GM12878 (cell line): ENCODE results near the gene SLMAP. TPM values are rescaled to one million over a fixed set of nuclear protein-coding genes. Genes with fewer than 3 reads are reported as not detected.

Source experiments
- ATAC-seq: fragments of 200-7000 bp; cut with Tn5 transposase; 3 replicates; pipeline ENCODE4 v1.9.1; 2020; ENCODE audit warnings: mild to moderate bottlenecking, moderate library complexity
- BruUV-seq: library from RNA; stranded (reverse); fragments of 400-500 nt; replicated peaks from 2 replicates; lab custom pipeline; 2021; lab: Mats Ljungman, UMichigan
- CTCF ChIA-PET: fragments of 300-600 bp; sonication (Branson Sonifier 250); formaldehyde crosslinking; extraction: SDS; loops from one replicate; lab custom pipeline; 2021; ENCODE audit warnings: inconsistent platforms; lab: Yijun Ruan, JAX
- POLR2A ChIA-PET: fragments of 350-600 bp; formaldehyde crosslinking; extraction: SDS; loops from one replicate; lab custom pipeline; 2021; ENCODE audit warnings: inconsistent platforms; lab: Charles Lee
- RAD21 ChIA-PET: fragments of 300-600 bp; sonication (Branson Sonifier 250); formaldehyde crosslinking; loops from one replicate; lab custom pipeline; 2023; ENCODE audit warnings: antibody characterized with exemption; ENCODE audit not compliant: unreplicated experiment; lab: Charles Lee
- SMC1A ChIA-PET: fragments of 300-600 bp; sonication (Branson Sonifier 250); formaldehyde crosslinking; loops from one replicate; lab custom pipeline; 2023; ENCODE audit not compliant: unreplicated experiment, uncharacterized antibody; lab: Charles Lee
- DNase-seq: peaks from one replicate; pipeline ENCODE4 v3.0.0-alpha.2; 2011; ENCODE audit warnings: low read depth, low spot score
- FAIRE-seq: peaks from 3 replicates; lab custom pipeline; 2011; peaks lifted over from hg19 to GRCh38; lab: Jason Lieb, UNC
- H2AFZ ChIP-seq: 2 replicates; pipeline ENCODE4 v1.6.0; 2011; ENCODE audit warnings: low read depth, low read length, control low read depth; ENCODE audit not compliant: control insufficient read depth
- H3K27ac ChIP-seq: 2 replicates; pipeline ENCODE4 v1.5.1; 2011; ENCODE audit warnings: control low read depth; ENCODE audit not compliant: control insufficient read depth, insufficient read depth
- H3K27me3 ChIP-seq, 2 experiments: replicated peaks in 1 of 2; 2 replicates each; pipeline versions ENCODE4 v1.6.0 to v1.6.1; 2011; ENCODE audit warnings: low read length in 1 of 2; ENCODE audit not compliant: control insufficient read depth in 2 of 2, insufficient read depth in 2 of 2
- H3K36me3 ChIP-seq, 2 experiments: 2 replicates each; pipeline ENCODE4 v1.5.1; 2011; ENCODE audit warnings: low read length in 1 of 2; ENCODE audit not compliant: control insufficient read depth in 2 of 2, insufficient read depth in 2 of 2
- H3K4me1 ChIP-seq: 2 replicates; pipeline ENCODE4 v1.6.1; 2011; ENCODE audit warnings: mild to moderate bottlenecking, low read length, moderate library complexity, mixed read lengths; ENCODE audit not compliant: control insufficient read depth, insufficient read depth
- H3K4me2 ChIP-seq: 2 replicates; pipeline ENCODE4 v1.6.0; 2011; ENCODE audit warnings: control low read depth; ENCODE audit not compliant: control insufficient read depth, insufficient read depth
- H3K4me3 ChIP-seq: fragments of 200-600 bp; sonication (generic); 2 replicates; pipeline ENCODE4 v1.5.1; 2016
- H3K79me2 ChIP-seq: 2 replicates; pipeline ENCODE4 v1.6.0; 2011; ENCODE audit warnings: low read length; ENCODE audit not compliant: control insufficient read depth, insufficient read depth
- H3K9ac ChIP-seq: 2 replicates; pipeline ENCODE4 v1.8.0; 2011; ENCODE audit warnings: low read length, control low read depth, mixed read lengths; ENCODE audit not compliant: control insufficient read depth, insufficient read depth
- H3K9me3 ChIP-seq: replicated peaks from 3 replicates; pipeline ENCODE4 v1.5.1; 2011; ENCODE audit warnings: mild to moderate bottlenecking, low read length; ENCODE audit not compliant: control insufficient read depth, insufficient read depth
- H4K20me1 ChIP-seq: 2 replicates; pipeline ENCODE4 v1.6.0; 2011; ENCODE audit not compliant: control insufficient read depth, insufficient read depth
- ATF3 ChIP-seq: IDR thresholded peaks from 2 replicates; pipeline ENCODE4 v1.6.1; 2011; ENCODE audit warnings: low read depth, mild to moderate bottlenecking, low read length, moderate library complexity, borderline replicate concordance; ENCODE audit errors: extremely low read depth
- EED ChIP-seq: sonication (generic); IDR thresholded peaks from 2 replicates; pipeline ENCODE4 v1.6.1; 2016; ENCODE audit warnings: antibody characterized with exemption, low read depth
- HSF1 ChIP-seq: fragments of 150-350 bp; IDR thresholded peaks from 2 replicates; pipeline ENCODE4 v1.6.1; 2014; ENCODE audit warnings: mild to moderate bottlenecking, low read depth, low read length
- IRF4 ChIP-seq: IDR thresholded peaks from 2 replicates; pipeline ENCODE4 v1.6.1; 2011; ENCODE audit warnings: low read depth, low read length
- KDM1A ChIP-seq: fragments of 200-600 bp; sonication (generic); IDR thresholded peaks from 2 replicates; pipeline ENCODE4 v1.6.1; 2016; ENCODE audit warnings: borderline replicate concordance
- MEF2B ChIP-seq: fragments of 450-650 bp; IDR thresholded peaks from 2 replicates; pipeline ENCODE4 v1.6.1; 2018; ENCODE audit warnings: mild to moderate bottlenecking, moderate library complexity; ENCODE audit not compliant: partially characterized antibody, poor library complexity, severe bottlenecking
- SP1 ChIP-seq: IDR thresholded peaks from one replicate; pipeline ENCODE4 v1.6.1; 2011; ENCODE audit warnings: low read depth, low read length
- SRF ChIP-seq, 2 experiments: IDR thresholded peaks; 2 replicates each; pipeline ENCODE4 v1.6.1; 2011; ENCODE audit warnings: low read depth in 2 of 2, low read length in 2 of 2, mild to moderate bottlenecking in 1 of 2, moderate library complexity in 1 of 2
- ZBTB11 ChIP-seq: fragments of 450-650 bp; formaldehyde crosslinking; IDR thresholded peaks from 2 replicates; pipeline ENCODE4 v1.5.0; 2022; ENCODE audit warnings: mild to moderate bottlenecking, missing genetic modification characterization
- WGBS: methylation state at CpG from one replicate; pipeline ENCODE4 v1.1.6; 2016; ENCODE audit warnings: low lambda C conversion rate; ENCODE audit not compliant: insufficient replicate concordance, insufficient coverage; ENCODE audit errors: missing lambda C conversion rate; 5-methylcytosine and 5-hydroxymethylcytosine counted together
- in situ Hi-C: fragments of 300-500 bp; cut with MboI; formaldehyde crosslinking; loops from 9 replicates; pipeline ENCODE4 v1.14.3; 2018; ENCODE audit warnings: mixed read lengths
- intact Hi-C: fragments of 100-400 bp; cut with micrococcal nuclease; formaldehyde crosslinking; loops from one replicate; pipeline ENCODE4 v1.14.2; 2022; ENCODE audit not compliant: unreplicated experiment
- polyA plus RNA-seq, 11 experiments: library from polyadenylated mRNA; depleted of rRNA in 4 of 11; unstranded in 6 of 11; stranded (reverse) in 5 of 11; fragments of >200 nt; fragmentation: Nextera tagmentation in 4 of 11; fragmentation: Illumina TruSeq in 1 of 11; extraction: Ambion mirVana in 4 of 11; extraction: Trizol in 1 of 11; gene quantifications; 1 replicate in 1 of 11; 2 replicates in 10 of 11; pipeline versions ENCODE4 v1.2.1 to v1.2.3, GENCODE V29; 2011 to 2016; ENCODE audit warnings: inconsistent platforms in 2 of 11, missing spikeins in 2 of 11, low read depth in 1 of 11
- total RNA-seq, 4 experiments: library from RNA; depleted of rRNA in 3 of 4; stranded (reverse); fragments of >200 nt in 3 of 4; fragmentation: Illumina TruSeq in 1 of 4; extraction: Trizol in 1 of 4; gene quantifications; 2 replicates each; pipeline versions ENCODE4 v1.2.1 to v1.2.3, GENCODE V29; 2013 to 2021

SLMAP gene
- total and polyA plus RNA-seq, 10 of the 15 experiments (the other 5 are each of a cell fraction or from before 2014, with no cell fraction given): 8.3 to 43.8 (median 26.4) TPM

GRCh38 chr3:57820479-57820878 is 64.4 kb downstream of the SLMAP start:
- Histone ChIP-seq H3K79me2 (peaks cover 11% of the 10 kb centered on the region), H2AFZ (no peak overlapping the region), H3K27me3 (no peaks in the 10 kb centered on the region), H3K36me3 (no peaks in the 10 kb centered on the region), H3K4me3 (no peak overlapping the region), H4K20me1 (no peaks in the 10 kb centered on the region), H3K4me2 (no peak overlapping the region), H3K9ac (no peak overlapping the region), H3K4me1 (no peaks in the 10 kb centered on the region), H3K9me3 (no peaks in the 10 kb centered on the region), H3K27ac (no peak overlapping the region)
- 99% methylated on average over 6 of the region's 6 CpGs for WGBS
- no TSS peak for BruUV-seq
- in situ Hi-C loops: no loop called here
- ATAC-seq (no peak), DNase-seq (no peak), FAIRE-seq (no peak)
- ChIA-PET SMC1A (interaction anchor here (1.2 to 2.0 kb wide), 2 partner anchors 194 to 423 kb away, joined by 4 read pairs; no protein-coding TSS in a partner anchor), RAD21 (interaction anchor here (0.7 kb wide), 1 partner anchor 53 kb away, joined by 3 read pairs; no protein-coding TSS in a partner anchor), CTCF (interaction anchor here (1.0 to 1.3 kb wide), 2 partner anchors 21 to 825 kb away, joined by 3 read pairs; no protein-coding TSS in a partner anchor), POLR2A (no interaction called here)
- TF ChIP-seq IRF4 (no peak), SRF (IDR thresholded peaks at IDR 0.05; ENCODE audit: low read depth in 2 of 2, low read length in 2 of 2) (no peak), ATF3 (no peak), KDM1A (no peak), SP1 (no peak), EED (no peak), HSF1 (no peak), ZBTB11 (CRISPR knock-in tag) (no peak), MEF2B (no peak)
- intact Hi-C loops: loop anchor here (10.0 kb wide), 1 partner anchor 176 kb away; no protein-coding TSS in a partner anchor
